HT1080 (cell line): Measurements from ENCODE around the gene TDO2. TPM values are rescaled to one million over a fixed set of nuclear protein-coding genes. Genes with fewer than 3 reads are reported as not detected.

Experiments used
- DNase-seq: peaks from one replicate; pipeline ENCODE4 v3.0.0-alpha.2; 2015; ENCODE audit warnings: low read depth
- total RNA-seq: library from RNA; depleted of rRNA; stranded (reverse); fragments of >200 nt; shearing (Covaris generic); gene quantifications from 2 replicates; pipeline ENCODE4 v1.2.3, GENCODE V29; 2014; rRNA removed

TDO2 gene
- total RNA-seq, 1 experiment from 2014 or later: 0.50 TPM

- peak; percentile 76 for DNase-seq
Measured at GRCh38 chr4:155953151-155954117, 49.9 kb downstream of the TDO2 start, which contains the start of gene CTSO. TSS of gene CTSO (minus strand) at chr4:155953866. CDS start at chr4:155953847, 19 bp downstream.

DNA sequence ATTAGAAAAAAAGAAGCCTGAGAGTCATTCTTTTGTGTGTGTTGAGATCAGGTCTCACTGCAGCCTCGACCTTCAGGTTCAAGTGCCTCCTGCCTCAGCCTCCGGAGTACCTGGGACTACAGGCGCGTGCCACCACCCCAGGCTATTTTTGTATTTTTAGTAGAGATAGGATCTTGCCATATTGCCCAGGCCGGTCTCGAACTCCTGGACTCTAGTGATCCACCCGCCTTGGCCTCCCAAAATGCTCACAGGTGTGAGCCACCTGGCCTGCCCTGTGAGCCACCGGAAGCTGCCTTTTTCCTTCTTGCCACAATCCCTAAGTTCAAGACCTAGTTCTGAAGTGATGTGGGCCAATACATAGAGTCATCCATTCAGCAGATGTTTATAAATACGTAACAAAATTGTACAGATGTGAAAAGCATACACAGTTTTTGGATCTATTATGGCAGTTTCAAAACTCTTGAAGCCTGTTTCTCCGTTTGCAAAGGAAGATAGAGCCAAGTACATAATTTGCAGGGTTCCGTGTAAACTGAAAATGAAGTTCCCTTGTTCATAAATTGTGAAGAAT is 50.7 kb downstream of the TDO2 start:
- no peak for DNase-seq

DNA sequence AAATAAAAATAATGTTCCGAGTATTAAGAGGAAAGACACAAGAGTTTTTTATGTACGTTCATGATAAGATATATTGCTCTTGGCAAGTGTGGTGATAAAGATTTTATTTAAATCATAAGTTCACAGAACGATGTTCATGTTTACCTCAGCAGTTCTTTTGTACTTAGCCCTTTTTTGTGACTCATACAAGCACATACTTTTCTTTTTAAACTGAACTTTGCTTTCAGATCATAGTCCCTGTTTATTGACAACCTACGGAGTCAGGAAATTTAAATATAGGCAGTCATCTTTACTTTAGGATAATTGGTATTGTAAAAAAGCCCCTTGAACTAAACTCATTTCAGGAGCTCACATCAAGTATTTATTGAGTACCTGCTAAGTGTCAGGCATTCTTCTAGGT is 51.4 kb downstream of the TDO2 start:
- DNase-seq: no peak

DNA sequence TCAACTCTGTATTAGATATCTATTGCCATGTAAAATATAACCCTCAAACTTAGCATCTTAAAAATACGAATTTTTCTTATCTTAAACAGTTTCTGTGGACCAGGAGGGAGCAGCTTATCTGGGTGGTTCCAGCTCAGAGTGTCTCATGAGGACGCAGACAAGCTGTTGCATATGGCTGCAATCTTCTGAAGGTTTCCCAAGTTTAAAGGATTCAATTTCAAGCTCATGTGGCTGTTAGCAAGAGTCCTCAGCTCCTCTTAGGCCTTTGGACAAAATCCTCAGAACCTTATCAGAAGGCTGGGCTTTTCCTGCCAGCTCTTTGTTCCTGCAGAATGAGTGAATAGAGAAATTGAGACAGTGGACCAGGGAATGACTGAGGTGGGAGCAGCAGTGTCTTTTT is 53.0 kb downstream of the TDO2 start:
- no peak for DNase-seq

GRCh38 chr4:155959417-155959816 is 55.9 kb downstream of the TDO2 start:
- DNase-seq: no peak

- peak; percentile 11 for DNase-seq
Measured at GRCh38 chr4:155960522-155960921, 57.0 kb downstream of the TDO2 start.

DNA sequence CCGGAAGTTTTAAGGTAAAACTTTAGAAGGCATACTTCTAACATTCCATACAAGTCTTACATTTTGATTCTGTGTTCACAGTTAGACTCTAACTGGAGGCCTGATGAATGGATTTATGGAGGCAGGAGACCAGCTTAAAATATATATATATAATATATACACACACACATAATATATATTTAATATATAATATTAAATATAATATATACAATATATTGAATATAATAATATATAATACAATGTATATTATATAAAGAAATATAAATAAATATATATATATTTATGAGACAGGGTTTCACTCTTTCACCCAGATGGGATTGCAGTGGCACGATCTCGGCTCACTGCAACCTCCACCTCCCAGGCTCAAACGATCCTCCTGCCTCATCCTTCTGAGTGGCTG is 58.1 kb downstream of the TDO2 start:
- DNase-seq: no peak

GRCh38 chr4:155962767-155963166 is 59.3 kb downstream of the TDO2 start:
- no peak for DNase-seq

GRCh38 chr4:155964016-155964891 is 60.8 kb downstream of the TDO2 start:
- DNase-seq: no peak

DNA sequence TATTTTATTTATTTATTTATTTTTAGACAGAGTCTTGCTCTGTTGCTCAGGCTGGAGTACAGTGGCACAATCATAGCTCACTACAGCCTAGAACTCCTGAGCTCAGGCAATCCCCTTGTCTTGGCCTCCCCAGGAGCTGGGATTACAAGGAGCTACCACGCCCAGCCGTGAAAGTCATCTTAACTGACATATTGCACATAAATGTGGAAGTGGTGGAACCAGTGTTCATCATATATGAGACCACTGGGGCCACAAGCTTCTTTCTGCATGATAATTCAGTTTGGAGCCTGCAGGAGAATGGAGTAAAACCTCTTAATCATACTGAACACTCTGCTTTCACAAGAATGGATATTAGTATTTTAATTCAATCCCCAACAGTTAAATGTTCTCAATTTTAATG is 62.7 kb downstream of the TDO2 start:
- DNase-seq: no peak

DNA sequence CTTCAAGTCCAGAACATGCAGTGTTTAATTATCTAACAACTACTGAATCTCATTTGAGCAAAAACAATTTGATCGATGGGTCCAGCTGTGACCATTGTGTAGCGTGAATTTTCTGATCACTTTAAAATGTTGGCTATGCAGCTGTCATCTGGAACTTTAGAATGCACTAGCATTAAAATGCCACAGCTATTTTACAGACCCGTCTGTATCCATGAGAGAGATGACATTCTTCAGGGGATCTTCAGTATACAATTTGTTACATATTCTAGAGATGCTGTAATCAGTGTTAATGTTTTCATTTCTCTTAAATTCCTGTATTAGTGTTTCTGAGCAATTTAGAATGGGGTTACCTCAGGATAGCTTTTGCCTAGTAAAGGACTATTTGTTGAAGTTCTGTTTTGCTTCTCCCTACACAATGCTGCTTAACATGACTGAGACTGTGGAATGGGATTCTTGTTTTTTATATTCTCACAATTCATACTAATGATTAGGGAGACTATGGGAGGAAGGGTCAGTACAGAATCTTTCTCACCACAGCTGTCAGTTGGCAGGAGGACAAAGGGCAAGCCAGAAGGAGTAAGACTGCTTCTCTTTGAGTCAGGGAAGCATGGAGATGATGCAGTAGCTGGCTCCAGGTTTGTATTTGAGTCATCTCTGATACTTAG is 63.4 kb downstream of the TDO2 start:
- no peak for DNase-seq

Other genes with a start within 250 kb of the TDO2 start
- gene GUCY1A1, start 236.8 kb upstream of the TDO2 start, total RNA-seq: 1.00 and 1.4 TPM in 2 replicates
- 5.3 and 7.6 TPM in 2 replicates for gene GUCY1B1, start 144.7 kb upstream of the TDO2 start, total RNA-seq
- not detected in 2 replicates for gene ASIC5, start 37.4 kb upstream of the TDO2 start, total RNA-seq
- 0.53 and 1.1 TPM in 2 replicates for gene CTSO, start 50.2 kb downstream of the TDO2 start, total RNA-seq